Measurements from ENCODE around the gene ZNF467. TPM values are rescaled to one million over a fixed set of nuclear protein-coding genes. Genes with fewer than 3 reads are reported as not detected.

ZNF467 gene
- total and polyA plus RNA-seq, 11 donors: 2.6 to 9.5 (median 4.7) TPM

DNA sequence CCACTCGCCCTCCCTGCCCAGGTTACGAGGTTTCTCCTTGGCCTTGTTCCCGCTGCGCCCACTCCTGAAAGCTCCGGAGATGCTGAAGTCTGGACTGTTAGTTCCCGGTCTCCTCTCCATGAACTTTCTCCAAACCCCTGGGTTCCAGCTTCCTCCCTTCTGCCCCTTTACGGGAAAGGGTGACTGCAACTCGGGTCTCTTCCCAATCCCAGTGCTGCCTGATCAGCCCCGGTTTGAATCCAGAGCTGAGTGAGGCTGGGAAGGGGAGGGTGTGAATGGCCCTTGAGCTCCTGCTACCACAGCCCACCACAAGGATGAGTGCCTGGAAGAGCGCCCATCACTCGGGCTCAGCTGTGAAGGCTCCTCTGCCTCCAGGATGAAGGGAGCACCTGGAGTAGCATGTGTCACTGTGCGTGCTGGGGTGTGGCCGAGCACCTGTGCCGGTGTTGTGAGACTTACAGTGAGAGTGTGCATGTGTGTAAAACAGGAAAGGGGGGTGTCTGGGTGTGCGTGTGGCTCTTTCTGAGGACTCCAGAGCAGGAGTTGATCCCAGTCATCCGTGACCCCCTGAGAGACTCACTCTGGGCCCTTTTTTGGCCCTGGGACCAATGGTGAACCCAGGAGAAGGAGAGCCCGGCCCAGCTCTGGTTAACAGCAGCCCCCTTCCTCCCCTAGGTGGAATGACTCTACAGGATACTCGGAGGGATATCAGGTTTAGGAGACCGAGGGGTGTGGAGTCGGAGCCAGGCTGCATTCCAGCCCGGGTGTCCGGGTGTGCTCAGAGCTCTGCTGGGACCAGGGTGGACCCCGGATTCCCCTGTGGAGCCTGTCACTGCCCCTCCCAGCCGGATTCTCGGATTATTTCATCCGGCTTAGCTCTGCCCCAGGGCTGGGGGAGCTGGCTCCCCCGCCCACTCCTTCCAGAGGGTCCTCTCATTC, 1.1 kb upstream of the ZNF467 start:
- Histone ChIP-seq H3K36me3 (peaks cover 0 to 10% (median 0%) of the 10 kb centered on the region in 9 donors), H3K4me1 (peaks cover 0 to 53% (median 30%) of the 10 kb centered on the region in 12 donors), H3K27me3 (no peaks in the 10 kb centered on the region), H3K4me3 (peak overlapping the region in 11 of 12 donors; percentile 10 to 89 (median 65)), H3K9me3 (no peaks in the 10 kb centered on the region), H3K27ac (peak overlapping the region; percentile 18 to 80 (median 65))
- intact Hi-C loops (cut with DNase I): loop anchor here in 3 of 10 donors (5.0 to 10.0 kb wide), 3 partner anchors 60 to 98 kb away; partner anchors contain the start of genes ZNF862 (in 3 of the 3) and ATP6V0E2 (in 1 of the 3)
- TF ChIP-seq, protein P1, sequence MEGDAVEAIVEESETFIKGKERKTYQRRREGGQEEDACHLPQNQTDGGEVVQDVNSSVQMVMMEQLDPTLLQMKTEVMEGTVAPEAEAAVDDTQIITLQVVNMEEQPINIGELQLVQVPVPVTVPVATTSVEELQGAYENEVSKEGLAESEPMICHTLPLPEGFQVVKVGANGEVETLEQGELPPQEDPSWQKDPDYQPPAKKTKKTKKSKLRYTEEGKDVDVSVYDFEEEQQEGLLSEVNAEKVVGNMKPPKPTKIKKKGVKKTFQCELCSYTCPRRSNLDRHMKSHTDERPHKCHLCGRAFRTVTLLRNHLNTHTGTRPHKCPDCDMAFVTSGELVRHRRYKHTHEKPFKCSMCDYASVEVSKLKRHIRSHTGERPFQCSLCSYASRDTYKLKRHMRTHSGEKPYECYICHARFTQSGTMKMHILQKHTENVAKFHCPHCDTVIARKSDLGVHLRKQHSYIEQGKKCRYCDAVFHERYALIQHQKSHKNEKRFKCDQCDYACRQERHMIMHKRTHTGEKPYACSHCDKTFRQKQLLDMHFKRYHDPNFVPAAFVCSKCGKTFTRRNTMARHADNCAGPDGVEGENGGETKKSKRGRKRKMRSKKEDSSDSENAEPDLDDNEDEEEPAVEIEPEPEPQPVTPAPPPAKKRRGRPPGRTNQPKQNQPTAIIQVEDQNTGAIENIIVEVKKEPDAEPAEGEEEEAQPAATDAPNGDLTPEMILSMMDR (IDR thresholded peaks at IDR 0.05): no peak
- TF ChIP-seq POLR2A (IDR thresholded peaks at IDR 0.05): no peak
- ATAC-seq: no peak
- 39 to 52% (median 44%) methylated on average over 22 to 27 of the region's 27 CpGs for WGBS, 4 donors
- peak in 1 of 5 donors; percentile 58 for DNase-seq

DNA sequence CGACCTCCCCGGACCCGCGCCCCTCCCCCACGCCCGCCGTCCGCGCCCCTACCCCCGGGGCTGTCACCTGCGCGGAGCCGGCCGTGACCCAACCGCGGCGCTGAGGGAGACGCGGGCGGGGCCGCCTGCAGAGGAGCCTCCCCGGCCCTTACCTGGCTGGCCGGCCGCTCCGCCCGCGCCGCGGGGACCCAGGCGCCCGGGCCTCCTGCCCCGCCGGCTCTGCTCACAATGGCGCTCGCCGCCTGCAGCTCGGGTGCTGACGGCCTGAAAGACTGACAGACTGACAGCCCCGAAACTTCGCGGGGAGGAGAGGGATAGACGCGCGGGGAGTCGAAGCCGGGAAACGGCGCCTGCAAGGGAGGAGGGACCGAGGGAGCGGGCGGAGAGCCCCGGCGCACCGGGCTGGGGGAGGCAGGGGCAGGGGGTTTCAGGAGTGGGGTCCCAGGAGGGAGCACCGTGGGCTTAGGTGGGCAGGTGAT, 393 bp downstream of the ZNF467 start:
- Histone ChIP-seq H3K9me3 (no peaks in the 10 kb centered on the region), H3K4me1 (peaks cover 0 to 53% (median 30%) of the 10 kb centered on the region in 12 donors), H3K36me3 (peaks cover 0 to 24% (median 6%) of the 10 kb centered on the region in 9 donors), H3K27me3 (peaks cover 0 to under 1% (median 0%) of the 10 kb centered on the region in 9 donors), H3K27ac (peak overlapping the region in 11 of 12 donors; percentile 53 to 86 (median 77)), H3K4me3 (peak overlapping the region; percentile 57 to 89 (median 64))
- TF ChIP-seq, protein P1 (IDR thresholded peaks at IDR 0.05): no peak
- no peak for TF ChIP-seq POLR2A (IDR thresholded peaks at IDR 0.05)
- intact Hi-C loops (cut with DNase I): loop anchor here in 4 of 10 donors (2.0 to 10.0 kb wide), 4 partner anchors 62 to 99 kb away; partner anchors contain the start of genes ZNF862 (in 4 of the 4) and ATP6V0E2 (in 1 of the 4)
- WGBS, 4 donors: 0 to 1% (median 1%) methylated on average over 15 to 55 of the region's 55 CpGs
- peak in 2 of 5 donors; percentile 54 to 76 for DNase-seq
- no peak for ATAC-seq

DNA sequence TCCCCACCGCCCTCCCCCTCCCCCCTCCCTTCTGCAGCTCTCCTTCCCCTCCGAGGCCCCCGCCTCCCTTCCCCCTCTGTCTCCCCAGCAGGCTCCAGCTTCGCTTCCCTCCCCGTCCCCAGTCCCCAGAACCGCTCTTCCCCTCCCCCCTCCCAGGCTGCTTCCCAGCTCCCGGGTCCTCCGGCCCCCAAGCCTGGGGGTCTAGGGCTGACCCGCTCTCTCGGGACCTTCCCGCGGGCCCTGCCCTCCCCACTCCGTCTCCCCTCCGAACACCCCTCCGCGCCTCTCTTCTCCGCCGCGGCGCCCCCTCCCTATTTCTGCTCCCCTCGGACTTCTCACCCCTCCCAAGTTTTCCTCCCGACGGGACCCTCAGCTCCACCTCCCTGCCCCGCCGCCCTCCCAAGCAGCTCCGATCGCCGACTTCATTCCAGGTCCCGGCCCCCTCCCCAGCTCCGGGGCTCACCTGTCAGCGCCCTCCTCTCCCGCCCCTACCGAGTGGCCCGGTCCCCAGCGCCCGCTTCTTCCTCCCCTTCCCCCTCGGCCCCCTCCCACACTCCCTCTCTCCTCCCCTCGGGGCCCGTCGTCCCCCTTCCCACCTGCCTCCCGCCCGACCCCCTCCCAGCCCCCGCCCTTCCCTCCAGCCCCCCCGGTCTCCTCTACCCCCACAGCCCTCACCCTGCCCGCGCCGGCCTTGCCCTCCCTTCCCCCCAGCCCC, 990 bp downstream of the ZNF467 start:
- Histone ChIP-seq H3K4me1 (peaks cover 0 to 52% (median 30%) of the 10 kb centered on the region in 12 donors), H3K27me3 (peaks cover 0 to 7% (median 0%) of the 10 kb centered on the region in 9 donors), H3K4me3 (peak overlapping the region; percentile 57 to 89 (median 64)), H3K9me3 (no peaks in the 10 kb centered on the region), H3K27ac (peak overlapping the region in 11 of 12 donors; percentile 53 to 86 (median 77)), H3K36me3 (peaks cover 0 to 30% (median 6%) of the 10 kb centered on the region in 9 donors)
- peak in 2 of 5 donors; percentile 46 to 86 for DNase-seq
- 1 to 3% (median 2%) methylated on average over 35 to 47 of the region's 47 CpGs for WGBS, 4 donors
- ATAC-seq: peak in 3 of 4 donors; percentile 1 to 5 (median 3)
- intact Hi-C loops (cut with DNase I): loop anchor here in 4 of 10 donors (2.0 to 10.0 kb wide), 4 partner anchors 62 to 100 kb away; partner anchors contain the start of genes ZNF862 (in 4 of the 4) and ATP6V0E2 (in 1 of the 4)
- no peak for TF ChIP-seq POLR2A (IDR thresholded peaks at IDR 0.05)
- TF ChIP-seq, protein P1 (IDR thresholded peaks at IDR 0.05): no peak
